ENCODE data around the gene EMP3. TPM values are rescaled to one million over a fixed set of nuclear protein-coding genes. Genes with fewer than 3 reads are reported as not detected.
"Not testable (repeated sequence)": the region's sequence is repeated elsewhere in the genome, so short reads cannot be mapped to it uniquely, and the experiment has no call there.

EMP3 gene
- 100 to 1,000 TPM; 166 to 195 TPM for total RNA-seq

GRCh38 chr19:48325265-48325910, at the start of gene EMP3:
EMP3 (plus strand) TSS chr19:48325552; CDS start chr19:48326845, 1,293 bp downstream.
- CTCF ChIA-PET: interaction anchor here (0.6 to 5.8 kb wide), 5 partner anchors 8 to 122 kb away, joined by 3 to 55 read pairs (median 4); partner anchors contain the start of gene ZNF114
- H3K4me1 Mint-ChIP-seq: peaks cover 83% of the 10 kb centered on the region
- POLR2A ChIA-PET: interaction anchor here (0.8 to 1.0 kb wide), 2 partner anchors 8 to 38 kb away, joined by 5 to 6 read pairs; partner anchors contain the start of genes SYNGR4 and TMEM143
- H3K27ac Mint-ChIP-seq: peak within 1 kb of the TSS; percentile 95
- intact Hi-C loops (cut with DNase I, micrococcal nuclease): loop anchor here (5.0 to 10.0 kb wide), 7 partner anchors 72 to 1339 kb away; partner anchors contain the start of genes BCL2L12 (in 1 of the 2), BICRA (in 1 of the 2), GYS1 (in 1 of the 2) and IRF3 (in 1 of the 2)
- no peaks in the 10 kb centered on the region for H3K9me3 Mint-ChIP-seq (ENCODE audit: low read depth)
- ATAC-seq: peak; percentile 49
- no peaks in the 10 kb centered on the region for H3K27me3 Mint-ChIP-seq
- peak within 1 kb of the TSS; percentile 93 for H3K4me3 Mint-ChIP-seq
- H3K36me3 Mint-ChIP-seq (ENCODE audit: low read depth): peaks cover 38% of the 10 kb centered on the region
- DNase-seq: peak; percentile 94

DNA sequence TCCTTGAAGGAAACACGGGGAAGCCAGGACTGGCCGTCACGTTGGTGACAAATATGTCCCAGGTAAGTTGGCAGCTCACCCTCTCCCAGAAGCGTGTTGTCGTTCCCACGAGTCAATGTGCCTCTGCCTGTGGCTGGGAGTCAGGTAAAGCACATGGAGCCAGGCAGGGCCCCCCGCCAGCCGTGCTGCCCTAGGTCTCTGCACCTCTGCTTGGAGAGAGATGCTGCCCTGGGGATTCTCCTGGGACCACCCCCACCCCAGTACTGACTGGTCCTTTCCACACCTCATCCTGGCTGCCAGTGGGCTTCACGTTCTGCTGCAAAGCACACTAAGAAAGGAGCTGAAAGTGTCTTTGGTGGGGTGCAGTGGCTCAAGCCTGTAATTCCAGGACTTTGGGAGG, 45.6 kb upstream of the EMP3 start:
- no peaks in the 10 kb centered on the region for H3K36me3 Mint-ChIP-seq (ENCODE audit: low read depth)
- H3K27me3 Mint-ChIP-seq: no peaks in the 10 kb centered on the region
- no peaks in the 10 kb centered on the region for H3K4me1 Mint-ChIP-seq
- ChIA-PET CTCF (interaction anchor here (0.6 to 1.4 kb wide), 3 partner anchors 11 to 40 kb away, joined by 3 to 4 read pairs (median 4); no protein-coding TSS in a partner anchor), POLR2A (no interaction called here)
- intact Hi-C loops (cut with DNase I, micrococcal nuclease): no loop called here
- ATAC-seq (no peak), DNase-seq (no peak)
- no peaks in the 10 kb centered on the region for H3K9me3 Mint-ChIP-seq (ENCODE audit: low read depth)
- H3K27ac Mint-ChIP-seq: no peak overlapping the region
- H3K4me3 Mint-ChIP-seq: no peak overlapping the region

DNA sequence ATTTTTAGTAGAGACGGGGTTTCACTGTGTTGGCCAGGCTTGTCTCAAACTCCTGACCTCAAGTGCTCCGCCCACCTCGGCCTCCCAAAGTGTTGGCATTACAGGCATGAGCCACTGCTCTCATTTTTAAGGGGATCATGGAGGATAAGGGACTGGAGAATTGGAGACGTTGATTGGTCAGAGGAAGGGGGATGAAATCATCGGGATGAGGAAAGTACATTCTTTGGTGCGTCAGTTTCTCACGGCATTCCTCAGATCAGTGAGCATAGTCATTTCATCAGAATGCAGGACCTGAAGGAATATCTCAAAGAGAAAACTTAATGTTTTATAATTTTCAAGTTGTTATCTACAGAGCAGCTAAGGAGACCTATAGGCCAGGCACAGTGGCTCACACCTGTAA, 41.4 kb upstream of the EMP3 start:
- H3K4me1 Mint-ChIP-seq: no peaks in the 10 kb centered on the region
- no peak overlapping the region for H3K4me3 Mint-ChIP-seq
- H3K27ac Mint-ChIP-seq: no peak overlapping the region
- intact Hi-C loops (cut with DNase I, micrococcal nuclease): no loop called here
- H3K9me3 Mint-ChIP-seq (ENCODE audit: low read depth): peaks cover 9% of the 10 kb centered on the region
- H3K27me3 Mint-ChIP-seq: peaks cover 9% of the 10 kb centered on the region
- DNase-seq (no peak), ATAC-seq (no peak)
- ChIA-PET POLR2A (no interaction called here), CTCF (no interaction called here)
- H3K36me3 Mint-ChIP-seq (ENCODE audit: low read depth): peaks cover 1% of the 10 kb centered on the region

- H3K9me3 Mint-ChIP-seq (ENCODE audit: low read depth): peaks cover 9% of the 10 kb centered on the region
- H3K27ac Mint-ChIP-seq: no peak overlapping the region
- no peak for DNase-seq
- intact Hi-C loops (cut with DNase I, micrococcal nuclease): loop anchor here in 1 of 2 experiments (5.0 kb wide), 1 partner anchor 308 kb away; no protein-coding TSS in a partner anchor
- peaks cover 1% of the 10 kb centered on the region for H3K36me3 Mint-ChIP-seq (ENCODE audit: low read depth)
- H3K27me3 Mint-ChIP-seq: peaks cover 9% of the 10 kb centered on the region
- POLR2A ChIA-PET: no interaction called here
- H3K4me1 Mint-ChIP-seq: no peaks in the 10 kb centered on the region
- ATAC-seq: no peak
- CTCF ChIA-PET: interaction anchor here (0.7 kb wide), 2 partner anchors 19 to 50 kb away, joined by 3 read pairs; no protein-coding TSS in a partner anchor
- H3K4me3 Mint-ChIP-seq: no peak overlapping the region
Measured at GRCh38 chr19:48284896-48285295, 40.5 kb upstream of the EMP3 start.

DNA sequence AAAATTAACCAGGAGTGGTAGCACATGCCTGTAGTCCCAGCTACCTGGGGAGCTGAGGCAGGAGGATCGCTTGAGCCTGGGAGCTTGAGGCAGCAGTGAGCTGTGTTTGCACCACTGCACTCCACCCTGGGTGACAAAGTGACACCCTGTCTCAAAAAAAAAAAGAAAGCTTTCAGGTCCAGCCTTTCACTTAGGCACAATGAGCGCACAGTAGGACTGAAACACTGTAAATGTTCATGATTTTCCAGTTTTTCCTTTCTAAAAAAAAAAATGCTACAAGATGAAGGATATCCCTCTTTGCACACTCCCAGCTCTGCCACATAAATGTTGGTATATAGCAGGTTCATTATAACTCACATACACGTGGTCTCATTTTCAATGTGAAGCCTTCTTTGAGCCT, 37.6 kb upstream of the EMP3 start:
- no peak overlapping the region for H3K4me3 Mint-ChIP-seq
- H3K9me3 Mint-ChIP-seq (ENCODE audit: low read depth): peaks cover 9% of the 10 kb centered on the region
- H3K27ac Mint-ChIP-seq: no peak overlapping the region
- ATAC-seq: no peak
- no peak for DNase-seq
- ChIA-PET CTCF (interaction anchor here (0.8 kb wide), 1 partner anchor 19 kb away, joined by 4 read pairs; no protein-coding TSS in a partner anchor), POLR2A (no interaction called here)
- intact Hi-C loops (cut with DNase I, micrococcal nuclease): loop anchor here in 1 of 2 experiments (5.0 kb wide), 1 partner anchor 310 kb away; no protein-coding TSS in a partner anchor
- peaks cover 9% of the 10 kb centered on the region for H3K27me3 Mint-ChIP-seq
- peaks cover 3% of the 10 kb centered on the region for H3K4me1 Mint-ChIP-seq
- peaks cover 1% of the 10 kb centered on the region for H3K36me3 Mint-ChIP-seq (ENCODE audit: low read depth)

- DNase-seq (no peak), ATAC-seq (no peak)
- CTCF ChIA-PET: interaction anchor here (1.0 to 2.4 kb wide), 7 partner anchors 18 to 327 kb away, joined by 3 to 11 read pairs (median 4); partner anchors contain the start of gene PLA2G4C
- intact Hi-C loops (cut with DNase I, micrococcal nuclease): loop anchor here (2.0 kb wide), 2 partner anchors 24 to 184 kb away; no protein-coding TSS in a partner anchor
- H3K27me3 Mint-ChIP-seq: peaks cover 5% of the 10 kb centered on the region
- POLR2A ChIA-PET: no interaction called here
- H3K9me3 Mint-ChIP-seq (ENCODE audit: low read depth): peaks cover 9% of the 10 kb centered on the region
- no peak overlapping the region for H3K27ac Mint-ChIP-seq
- no peak overlapping the region for H3K4me3 Mint-ChIP-seq
- H3K4me1 Mint-ChIP-seq: peaks cover 3% of the 10 kb centered on the region
- H3K36me3 Mint-ChIP-seq (ENCODE audit: low read depth): peaks cover under 1% of the 10 kb centered on the region
Measured at GRCh38 chr19:48290401-48290770, 35.0 kb upstream of the EMP3 start.

GRCh38 chr19:48290771-48291488, 34.4 kb upstream of the EMP3 start:
- DNase-seq (peak; percentile 74), ATAC-seq (peak; percentile 53)
- Mint-ChIP-seq H3K36me3 (ENCODE audit: low read depth) (no peaks in the 10 kb centered on the region), H3K9me3 (ENCODE audit: low read depth) (peaks cover 9% of the 10 kb centered on the region), H3K4me1 (peaks cover 3% of the 10 kb centered on the region), H3K27ac (no peak overlapping the region), H3K4me3 (peak overlapping the region; percentile 64), H3K27me3 (peaks cover under 1% of the 10 kb centered on the region)
- intact Hi-C loops (cut with DNase I, micrococcal nuclease): loop anchor here (1.0 to 2.0 kb wide), 6 partner anchors 20 to 328 kb away; no protein-coding TSS in a partner anchor
- ChIA-PET CTCF (interaction anchor here (0.7 to 2.4 kb wide), 12 partner anchors 11 to 327 kb away, joined by 3 to 11 read pairs (median 4); partner anchors contain the start of gene PLA2G4C), POLR2A (no interaction called here)

GRCh38 chr19:48291489-48291815, 33.9 kb upstream of the EMP3 start:
- H3K4me1 Mint-ChIP-seq; H3K27me3 Mint-ChIP-seq; POLR2A ChIA-PET; DNase-seq; H3K36me3 Mint-ChIP-seq (ENCODE audit: low read depth); H3K27ac Mint-ChIP-seq; H3K9me3 Mint-ChIP-seq (ENCODE audit: low read depth): not testable (repeated sequence)
- intact Hi-C loops (cut with DNase I, micrococcal nuclease): loop anchor here (1.0 to 2.0 kb wide), 6 partner anchors 20 to 328 kb away; no protein-coding TSS in a partner anchor
- CTCF ChIA-PET: interaction anchor here (0.7 to 2.4 kb wide), 10 partner anchors 11 to 327 kb away, joined by 3 to 11 read pairs (median 4); no protein-coding TSS in a partner anchor
- peak; percentile 4 for ATAC-seq
- peak overlapping the region; percentile 64 for H3K4me3 Mint-ChIP-seq

DNA sequence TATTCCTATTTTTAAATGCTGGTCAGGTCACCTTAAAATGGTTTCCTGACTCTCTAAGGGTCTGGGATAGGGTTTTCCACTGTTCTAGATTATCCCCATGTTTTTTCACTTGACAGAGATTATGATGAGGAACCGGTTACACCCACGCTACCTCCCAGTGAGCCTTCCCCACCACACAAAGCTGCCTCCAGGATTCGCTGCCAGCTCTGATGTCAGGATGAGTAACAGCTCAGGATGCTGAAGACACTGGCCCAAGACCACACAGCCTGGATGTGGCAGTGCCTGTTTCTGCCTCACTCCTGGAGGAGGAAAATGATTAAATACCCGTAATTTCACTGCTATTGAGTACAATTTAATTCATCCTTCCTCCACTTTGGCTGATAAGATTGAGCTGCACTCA, 32.6 kb upstream of the EMP3 start:
- ChIA-PET POLR2A (no interaction called here), CTCF (interaction anchor here (0.6 to 2.4 kb wide), 5 partner anchors 21 to 291 kb away, joined by 3 to 11 read pairs (median 3); no protein-coding TSS in a partner anchor)
- no peaks in the 10 kb centered on the region for H3K36me3 Mint-ChIP-seq (ENCODE audit: low read depth)
- no peak overlapping the region for H3K27ac Mint-ChIP-seq
- H3K27me3 Mint-ChIP-seq: no peaks in the 10 kb centered on the region
- H3K9me3 Mint-ChIP-seq (ENCODE audit: low read depth): no peaks in the 10 kb centered on the region
- DNase-seq (no peak), ATAC-seq (no peak)
- no peak overlapping the region for H3K4me3 Mint-ChIP-seq
- intact Hi-C loops (cut with DNase I, micrococcal nuclease): no loop called here
- H3K4me1 Mint-ChIP-seq: peaks cover 3% of the 10 kb centered on the region

GRCh38 chr19:48295458-48295857, 29.9 kb upstream of the EMP3 start:
- Mint-ChIP-seq H3K27me3 (no peaks in the 10 kb centered on the region), H3K9me3 (ENCODE audit: low read depth) (no peaks in the 10 kb centered on the region), H3K36me3 (ENCODE audit: low read depth) (no peaks in the 10 kb centered on the region), H3K4me3 (no peak overlapping the region), H3K4me1 (peaks cover 3% of the 10 kb centered on the region), H3K27ac (no peak overlapping the region)
- ChIA-PET CTCF (interaction anchor here (1.2 kb wide), 1 partner anchor 35 kb away, joined by 3 read pairs; no protein-coding TSS in a partner anchor), POLR2A (no interaction called here)
- intact Hi-C loops (cut with DNase I, micrococcal nuclease): no loop called here
- no peak for ATAC-seq
- no peak for DNase-seq

- ChIA-PET POLR2A (no interaction called here), CTCF (interaction anchor here (1.0 kb wide), 1 partner anchor 19 kb away, joined by 3 read pairs; no protein-coding TSS in a partner anchor)
- no peaks in the 10 kb centered on the region for H3K27me3 Mint-ChIP-seq
Measured at GRCh38 chr19:48296963-48297734, 28.2 kb upstream of the EMP3 start.

More at GRCh38 chr19:48296963-48297734, 28.2 kb upstream of the EMP3 start:
- Mint-ChIP-seq H3K27ac (no peak overlapping the region), H3K36me3 (ENCODE audit: low read depth) (no peaks in the 10 kb centered on the region), H3K4me1 (no peaks in the 10 kb centered on the region), H3K9me3 (ENCODE audit: low read depth) (no peaks in the 10 kb centered on the region), H3K4me3 (no peak overlapping the region)
- no peak for ATAC-seq
- DNase-seq: no peak
- intact Hi-C loops (cut with DNase I, micrococcal nuclease): no loop called here
